Heart left ventricle (tissue), 13 donors: Measurements from ENCODE around the gene MEX3B.

Experiments used
- POLR2A ChIP-seq, 2 donors: fragments of 450-650 bp; IDR thresholded peaks; one replicate each; pipeline ENCODE4 v1.6.1; 2017; ENCODE audit warnings: antibody characterized with exemption in 2 of 2, mild to moderate bottlenecking in 2 of 2, moderate library complexity in 2 of 2
- TF ChIP-seq, protein P1 (sequence below), 12 donors: fragments of 200-600 bp; sonication (generic) in 4 of 12; IDR thresholded peaks; one replicate each; pipeline versions ENCODE4 v1.5.0 to v1.8.0; 2018 to 2022; ENCODE audit warnings: antibody characterized with exemption in 12 of 12, mild to moderate bottlenecking in 5 of 12
- donor health status: ischemic (EF 13 %, LVEDD 7.1; RV severe dilation, severe dysfunction).
- donor health status: DM: no; HTN: yes; CAD: no.
- donor health status: DM: no; HTN: no; CAD: no.
- donor health status: ischemic (EF 25% LVEDD 6.9; RV normal size, moderate dysfunction).
- donor health status: ischemic (EF 25% LVEDD 5.7; RV mildly dilated, moderate dysfunction).
- donor health status: ischemic (EF 35%, LVEDD 5.7; RV mildly dilated, moderate dysfunction).
- donor health status: nonischemic (EF 11% LVEDD 7.7; RV severe dilation, severe dysfunction).
- donor health status: DM: yes; HTN: yes; CAD: no.
- donor health status: PGD.
- donor health status: ischemic (EF 29% LVEDD 5.4; RV normal size, mild dysfunction).
- donor health status: nonischemic (EF 23%, LVEDD 6.1; RV moderate dilation, normal function).

- TF ChIP-seq, protein P1, sequence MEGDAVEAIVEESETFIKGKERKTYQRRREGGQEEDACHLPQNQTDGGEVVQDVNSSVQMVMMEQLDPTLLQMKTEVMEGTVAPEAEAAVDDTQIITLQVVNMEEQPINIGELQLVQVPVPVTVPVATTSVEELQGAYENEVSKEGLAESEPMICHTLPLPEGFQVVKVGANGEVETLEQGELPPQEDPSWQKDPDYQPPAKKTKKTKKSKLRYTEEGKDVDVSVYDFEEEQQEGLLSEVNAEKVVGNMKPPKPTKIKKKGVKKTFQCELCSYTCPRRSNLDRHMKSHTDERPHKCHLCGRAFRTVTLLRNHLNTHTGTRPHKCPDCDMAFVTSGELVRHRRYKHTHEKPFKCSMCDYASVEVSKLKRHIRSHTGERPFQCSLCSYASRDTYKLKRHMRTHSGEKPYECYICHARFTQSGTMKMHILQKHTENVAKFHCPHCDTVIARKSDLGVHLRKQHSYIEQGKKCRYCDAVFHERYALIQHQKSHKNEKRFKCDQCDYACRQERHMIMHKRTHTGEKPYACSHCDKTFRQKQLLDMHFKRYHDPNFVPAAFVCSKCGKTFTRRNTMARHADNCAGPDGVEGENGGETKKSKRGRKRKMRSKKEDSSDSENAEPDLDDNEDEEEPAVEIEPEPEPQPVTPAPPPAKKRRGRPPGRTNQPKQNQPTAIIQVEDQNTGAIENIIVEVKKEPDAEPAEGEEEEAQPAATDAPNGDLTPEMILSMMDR (IDR thresholded peaks at IDR 0.05) = no peak
- no peak for TF ChIP-seq POLR2A (IDR thresholded peaks at IDR 0.05)
Measured at GRCh38 chr15:82021992-82022391, 23.8 kb downstream of the MEX3B start.
